PC-9 (cell line): ENCODE data around the gene TCP10L. TPM values are rescaled to one million over a fixed set of nuclear protein-coding genes. Genes with fewer than 3 reads are reported as not detected.

ENCODE experiments used
- BruUV-seq: library from RNA; stranded (reverse); fragments of 400-500 nt; replicated peaks from 2 replicates; lab custom pipeline; 2021; lab: Mats Ljungman, UMichigan
- CTCF ChIA-PET: fragments of 300-600 bp; sonication (Branson Sonifier 250); formaldehyde crosslinking; loops from one replicate; lab custom pipeline; 2022; ENCODE audit warnings: antibody characterized with exemption; lab: Charles Lee
- POLR2A ChIA-PET: fragments of 300-600 bp; sonication (Branson Sonifier 250); formaldehyde crosslinking; loops from one replicate; lab custom pipeline; 2022; ENCODE audit warnings: antibody characterized with exemption; ENCODE audit not compliant: unreplicated experiment; lab: Charles Lee
- DNase-seq, 2 experiments: peaks; one replicate each; pipeline versions ENCODE4 v3.0.0 to v3.0.0-alpha.2; 2015 to 2022; ENCODE audit warnings: mixed read lengths in 1 of 2
- H2AFZ ChIP-seq: fragments of 200-600 bp; sonication (generic); 2 replicates; pipeline ENCODE4 v1.8.1; 2017; ENCODE audit warnings: antibody characterized with exemption
- H3F3A ChIP-seq: fragments of 200-600 bp; sonication (generic); 2 replicates; pipeline ENCODE4 v1.8.1; 2017; ENCODE audit warnings: antibody characterized with exemption, mild to moderate bottlenecking, low read depth; ENCODE audit not compliant: insufficient read depth
- H3K27ac ChIP-seq: fragments of 200-600 bp; sonication (generic); 2 replicates; pipeline ENCODE4 v1.6.1; 2016; ENCODE audit warnings: mixed run types
- H3K27me3 ChIP-seq: fragments of 200-600 bp; sonication (generic); 2 replicates; pipeline ENCODE4 v1.6.1; 2016; ENCODE audit warnings: low read depth, mixed run types; ENCODE audit not compliant: insufficient read depth
- H3K36me3 ChIP-seq: fragments of 200-600 bp; sonication (generic); 2 replicates; pipeline ENCODE4 v1.6.1; 2016; ENCODE audit warnings: low read depth, mixed run types
- H3K4me1 ChIP-seq: fragments of 200-600 bp; sonication (generic); replicated peaks from 2 replicates; pipeline ENCODE4 v1.6.1; 2016; ENCODE audit warnings: mixed run types; ENCODE audit not compliant: insufficient read depth
- H3K4me2 ChIP-seq: fragments of 200-600 bp; sonication (generic); 2 replicates; pipeline ENCODE4 v1.6.1; 2017; ENCODE audit warnings: mixed run types
- H3K4me3 ChIP-seq: fragments of 200-600 bp; sonication (generic); 2 replicates; pipeline ENCODE4 v1.6.1; 2016; ENCODE audit warnings: mixed run types
- H3K79me2 ChIP-seq: fragments of 200-600 bp; sonication (generic); 2 replicates; pipeline ENCODE4 v1.6.1; 2017; ENCODE audit warnings: low read depth, mixed run types
- H3K9me2 ChIP-seq: fragments of 200-600 bp; sonication (generic); 2 replicates; pipeline ENCODE4 v1.8.1; 2017; ENCODE audit warnings: mild to moderate bottlenecking; ENCODE audit not compliant: insufficient read depth
- H3K9me3 ChIP-seq: fragments of 200-600 bp; sonication (generic); 2 replicates; pipeline ENCODE4 v1.8.1; 2016; ENCODE audit warnings: low read depth; ENCODE audit not compliant: insufficient read depth
- H4K20me1 ChIP-seq: fragments of 200-600 bp; sonication (generic); 2 replicates; pipeline ENCODE4 v1.8.1; 2017; ENCODE audit not compliant: insufficient read depth
- EZH2 ChIP-seq: fragments of 200-600 bp; sonication (generic); IDR thresholded peaks from 2 replicates; pipeline ENCODE4 v1.8.0; 2017; ENCODE audit warnings: antibody characterized with exemption, low read depth
- intact Hi-C: fragments of 100-400 bp; cut with micrococcal nuclease; formaldehyde crosslinking; loops from one replicate; pipeline ENCODE4 v1.10.0; 2022; ENCODE audit not compliant: unreplicated experiment
- total RNA-seq: library from RNA; stranded (reverse); gene quantifications from 2 replicates; pipeline ENCODE4 v1.2.3, GENCODE V29; 2021
- TF ChIP-seq, protein P1 (sequence below): fragments of 200-600 bp; sonication (generic); conservative IDR thresholded peaks from 2 replicates; pipeline ENCODE4 v1.6.1; 2017; ENCODE audit warnings: mixed run types, antibody characterized with exemption, mild to moderate bottlenecking, moderate library complexity

The TCP10L gene
- total RNA-seq, 1 experiment from 2014 or later: 0.68 TPM

DNA sequence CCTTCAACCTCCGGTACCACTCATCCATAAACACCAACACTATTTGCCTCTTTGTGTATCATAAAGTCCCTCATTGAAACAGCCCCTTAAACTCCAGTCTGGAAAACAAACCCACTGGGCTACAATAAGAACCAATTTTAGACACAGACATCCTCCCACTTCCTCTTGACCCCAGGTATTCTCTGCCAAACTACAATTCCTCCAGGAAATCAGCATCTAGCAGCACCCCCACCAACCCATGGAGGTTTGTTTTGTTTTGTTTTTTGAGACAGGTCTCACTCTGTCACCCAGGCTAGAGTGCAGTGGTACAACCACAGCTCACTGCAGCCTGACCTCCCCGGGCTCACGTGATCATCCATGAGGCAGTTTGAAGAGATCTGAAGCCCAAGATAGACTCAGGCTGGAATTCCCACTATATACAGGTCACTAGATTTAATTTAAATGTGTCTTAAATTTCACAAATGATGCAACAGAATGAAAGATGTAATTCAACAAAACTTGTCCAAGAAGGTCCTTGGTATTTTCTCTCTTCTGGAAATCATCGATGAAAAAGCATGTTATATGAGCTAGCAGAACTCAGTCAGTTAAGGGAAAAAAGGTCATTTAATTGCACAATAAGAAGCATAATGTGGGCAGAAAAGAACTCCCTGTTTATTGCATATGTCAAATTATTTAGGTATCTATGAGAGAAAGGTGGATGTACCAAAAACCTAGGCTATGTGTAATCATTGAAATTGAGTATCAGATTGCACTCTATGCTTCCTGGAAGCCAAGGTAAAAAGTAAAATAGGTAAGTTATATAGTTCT, 30.3 kb downstream of the TCP10L start:
- H3K36me3 ChIP-seq: no peaks in the 10 kb centered on the region
- no peak for DNase-seq
- H4K20me1 ChIP-seq: no peaks in the 10 kb centered on the region
- no peak overlapping the region for H3K4me2 ChIP-seq
- POLR2A ChIA-PET: no interaction called here
- H2AFZ ChIP-seq: no peak overlapping the region
- TF ChIP-seq, protein P1, sequence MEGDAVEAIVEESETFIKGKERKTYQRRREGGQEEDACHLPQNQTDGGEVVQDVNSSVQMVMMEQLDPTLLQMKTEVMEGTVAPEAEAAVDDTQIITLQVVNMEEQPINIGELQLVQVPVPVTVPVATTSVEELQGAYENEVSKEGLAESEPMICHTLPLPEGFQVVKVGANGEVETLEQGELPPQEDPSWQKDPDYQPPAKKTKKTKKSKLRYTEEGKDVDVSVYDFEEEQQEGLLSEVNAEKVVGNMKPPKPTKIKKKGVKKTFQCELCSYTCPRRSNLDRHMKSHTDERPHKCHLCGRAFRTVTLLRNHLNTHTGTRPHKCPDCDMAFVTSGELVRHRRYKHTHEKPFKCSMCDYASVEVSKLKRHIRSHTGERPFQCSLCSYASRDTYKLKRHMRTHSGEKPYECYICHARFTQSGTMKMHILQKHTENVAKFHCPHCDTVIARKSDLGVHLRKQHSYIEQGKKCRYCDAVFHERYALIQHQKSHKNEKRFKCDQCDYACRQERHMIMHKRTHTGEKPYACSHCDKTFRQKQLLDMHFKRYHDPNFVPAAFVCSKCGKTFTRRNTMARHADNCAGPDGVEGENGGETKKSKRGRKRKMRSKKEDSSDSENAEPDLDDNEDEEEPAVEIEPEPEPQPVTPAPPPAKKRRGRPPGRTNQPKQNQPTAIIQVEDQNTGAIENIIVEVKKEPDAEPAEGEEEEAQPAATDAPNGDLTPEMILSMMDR: no peak
- no peak for TF ChIP-seq EZH2
- H3K9me2 ChIP-seq: no peaks in the 10 kb centered on the region
- H3K4me1 ChIP-seq: no peaks in the 10 kb centered on the region
- H3K4me3 ChIP-seq: no peak overlapping the region
- H3K79me2 ChIP-seq: no peaks in the 10 kb centered on the region
- no peaks in the 10 kb centered on the region for H3K27me3 ChIP-seq
- no TSS peak for BruUV-seq
- intact Hi-C loops: no loop called here
- no peaks in the 10 kb centered on the region for H3F3A ChIP-seq
- H3K27ac ChIP-seq: no peak overlapping the region
- CTCF ChIA-PET: no interaction called here
- H3K9me3 ChIP-seq: no peaks in the 10 kb centered on the region

DNA sequence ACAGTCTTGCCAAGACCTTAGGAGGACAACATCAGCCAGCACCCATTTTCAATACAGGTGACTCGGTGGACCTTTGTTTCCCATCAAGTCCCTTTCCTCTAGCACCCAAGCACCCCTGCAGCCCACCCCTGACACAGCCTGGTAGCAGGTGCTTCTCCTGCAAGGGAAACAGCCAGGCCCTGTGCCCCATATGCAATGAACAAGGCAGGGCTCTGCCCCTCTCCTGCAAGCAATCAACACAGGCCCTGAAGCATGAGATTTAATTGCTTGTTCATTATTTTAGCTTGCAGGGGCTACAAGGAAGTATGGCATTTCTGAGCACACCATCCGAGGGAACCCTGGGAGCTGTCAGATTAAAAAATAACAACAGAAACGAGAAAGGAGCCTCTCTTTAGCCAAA, 35.4 kb downstream of the TCP10L start:
- Histone ChIP-seq H3K9me2 (no peaks in the 10 kb centered on the region), H3K4me3 (no peak overlapping the region), H4K20me1 (no peaks in the 10 kb centered on the region), H2AFZ (no peak overlapping the region), H3K4me2 (no peak overlapping the region), H3K27ac (no peak overlapping the region), H3K9me3 (no peaks in the 10 kb centered on the region), H3K79me2 (no peaks in the 10 kb centered on the region), H3K4me1 (no peaks in the 10 kb centered on the region), H3K27me3 (no peaks in the 10 kb centered on the region), H3F3A (no peaks in the 10 kb centered on the region), H3K36me3 (no peaks in the 10 kb centered on the region)
- ChIA-PET CTCF (no interaction called here), POLR2A (no interaction called here)
- BruUV-seq: no TSS peak
- DNase-seq: no peak
- TF ChIP-seq EZH2: no peak
- TF ChIP-seq, protein P1: no peak
- intact Hi-C loops: no loop called here

DNA sequence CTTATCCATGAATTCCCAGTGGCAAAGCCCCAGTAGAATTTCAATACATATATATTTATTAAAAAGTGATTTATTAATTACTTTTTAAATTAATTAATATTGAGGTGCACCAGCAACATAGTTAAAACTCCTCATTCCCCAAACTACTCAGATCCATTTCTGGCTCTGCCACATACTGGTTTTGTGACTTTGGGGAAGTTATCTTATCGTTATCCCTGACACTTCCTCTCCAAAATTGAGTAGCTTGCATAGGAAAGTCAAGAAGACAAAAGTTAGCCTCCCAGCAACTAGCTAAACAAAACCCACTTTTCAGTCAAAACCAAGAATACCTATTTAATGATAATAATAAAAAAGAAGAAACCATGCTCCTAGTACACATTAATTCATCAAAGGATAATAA, 35.9 kb downstream of the TCP10L start:
- CTCF ChIA-PET: no interaction called here

More for the DNA sequence above, 35.9 kb downstream of the TCP10L start:
- intact Hi-C loops: no loop called here
- TF ChIP-seq EZH2: no peak
- TF ChIP-seq, protein P1: no peak
- POLR2A ChIA-PET: no interaction called here
- Histone ChIP-seq H3K27ac (no peak overlapping the region), H2AFZ (no peak overlapping the region), H3K9me3 (no peaks in the 10 kb centered on the region), H3F3A (no peaks in the 10 kb centered on the region), H3K4me1 (no peaks in the 10 kb centered on the region), H4K20me1 (no peaks in the 10 kb centered on the region), H3K9me2 (no peaks in the 10 kb centered on the region), H3K27me3 (no peaks in the 10 kb centered on the region), H3K4me3 (no peak overlapping the region), H3K4me2 (no peak overlapping the region), H3K79me2 (no peaks in the 10 kb centered on the region), H3K36me3 (no peaks in the 10 kb centered on the region)
- no peak for DNase-seq
- BruUV-seq: no TSS peak
